ENCODE data around the gene GALNT12.

The GALNT12 gene

GRCh38 chr9:98836206-98836605 is 28.7 kb downstream of the GALNT12 start:
- H3K27ac ChIP-seq, result no peak overlapping the region
- no peak for TF ChIP-seq CTCF (IDR thresholded peaks at IDR 0.05)

GRCh38 chr9:98837516-98837915 is 30.0 kb downstream of the GALNT12 start:
- intact Hi-C loops (cut with DNase I; ENCODE audit: low total_unique reads), result no loop called here
- no peak for TF ChIP-seq CTCF (IDR thresholded peaks at IDR 0.05)
- Histone ChIP-seq H3K27me3 (no peaks in the 10 kb centered on the region), H3K9me3 (no peaks in the 10 kb centered on the region), H3K4me3 (no peak overlapping the region), H3K4me1 (no peaks in the 10 kb centered on the region), H3K36me3 (no peaks in the 10 kb centered on the region), H3K27ac (no peak overlapping the region)
- DNase-seq, result no peak

More at GRCh38 chr9:98836206-98836605, 28.7 kb downstream of the GALNT12 start:
- Histone ChIP-seq H3K4me1 (no peaks in the 10 kb centered on the region), H3K9me3 (no peaks in the 10 kb centered on the region), H3K36me3 (no peaks in the 10 kb centered on the region), H3K4me3 (no peak overlapping the region), H3K27me3 (no peaks in the 10 kb centered on the region)
- no peak for DNase-seq
- intact Hi-C loops (cut with DNase I; ENCODE audit: low total_unique reads), result no loop called here

DNA sequence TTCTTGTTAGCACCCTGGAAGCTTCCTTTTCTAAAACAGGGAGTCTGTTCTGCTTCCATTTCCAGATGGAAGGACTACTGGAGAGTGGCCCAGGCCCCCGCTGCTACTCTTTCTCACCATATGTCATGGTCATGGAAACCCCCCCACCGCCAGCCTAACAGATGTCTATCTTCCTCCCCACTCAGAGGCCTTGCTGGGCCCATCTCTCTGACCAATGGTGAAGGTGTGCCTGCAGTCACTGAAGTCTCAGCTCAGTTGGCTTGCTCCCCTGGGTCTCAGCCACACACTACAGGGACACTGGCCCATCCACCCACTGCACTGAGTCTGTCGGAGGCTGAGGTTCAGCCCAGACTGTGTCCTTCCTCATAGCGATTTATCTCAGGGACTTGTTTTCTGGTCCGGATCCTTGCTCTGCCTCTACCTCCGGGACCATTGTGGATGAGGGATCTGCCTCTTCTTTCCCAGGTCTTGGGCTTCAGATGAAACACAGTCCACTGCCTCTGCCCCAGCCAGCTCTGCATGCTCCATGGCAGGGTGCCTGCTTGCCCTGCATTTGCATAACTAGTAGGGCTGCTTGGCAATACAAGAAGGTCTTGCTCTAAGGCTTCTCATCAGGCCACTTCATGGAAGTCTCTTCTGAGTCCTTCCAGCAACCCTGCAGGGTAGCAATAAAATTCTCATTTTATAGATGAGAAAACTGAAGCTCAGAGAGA is 30.8 kb downstream of the GALNT12 start:
- H3K4me3 ChIP-seq, result no peak overlapping the region
- H3K9me3 ChIP-seq, result no peaks in the 10 kb centered on the region
- H3K27me3 ChIP-seq, result no peaks in the 10 kb centered on the region
- no peak overlapping the region for H3K27ac ChIP-seq
- no peaks in the 10 kb centered on the region for H3K36me3 ChIP-seq
- intact Hi-C loops (cut with DNase I; ENCODE audit: low total_unique reads), result no loop called here
- H3K4me1 ChIP-seq, result no peaks in the 10 kb centered on the region
- TF ChIP-seq CTCF (IDR thresholded peaks at IDR 0.05), result no peak
- DNase-seq, result no peak

- Histone ChIP-seq H3K27ac (no peak overlapping the region), H3K4me3 (no peak overlapping the region), H3K36me3 (no peaks in the 10 kb centered on the region), H3K27me3 (no peaks in the 10 kb centered on the region), H3K9me3 (no peaks in the 10 kb centered on the region), H3K4me1 (no peaks in the 10 kb centered on the region)
- no peak for DNase-seq
- TF ChIP-seq CTCF (IDR thresholded peaks at IDR 0.05), result no peak
- intact Hi-C loops (cut with DNase I; ENCODE audit: low total_unique reads), result no loop called here
Measured at GRCh38 chr9:98838868-98839565, 31.5 kb downstream of the GALNT12 start.

- intact Hi-C loops (cut with DNase I; ENCODE audit: low total_unique reads), result no loop called here
Measured at GRCh38 chr9:98839724-98840123, 32.3 kb downstream of the GALNT12 start.

More at GRCh38 chr9:98839724-98840123, 32.3 kb downstream of the GALNT12 start:
- no peaks in the 10 kb centered on the region for H3K36me3 ChIP-seq
- no peak for TF ChIP-seq CTCF (IDR thresholded peaks at IDR 0.05)
- H3K4me1 ChIP-seq, result no peaks in the 10 kb centered on the region
- no peaks in the 10 kb centered on the region for H3K27me3 ChIP-seq
- H3K9me3 ChIP-seq, result no peaks in the 10 kb centered on the region
- no peak overlapping the region for H3K4me3 ChIP-seq
- H3K27ac ChIP-seq, result no peak overlapping the region
- no peak for DNase-seq
